HUES48 (cell line): ENCODE data around the gene CYP21A2.
"Not testable (repeated sequence)": the region's sequence is repeated elsewhere in the genome, so short reads cannot be mapped to it uniquely, and the experiment has no call there.

ENCODE experiments used
- H3K27ac ChIP-seq: one replicate; pipeline ENCODE4 v1.7.0; 2013; ENCODE audit warnings: low read depth, low read length, inconsistent platforms
- H3K27me3 ChIP-seq: 2 replicates; pipeline ENCODE4 v1.6.1; 2013; ENCODE audit warnings: mild to moderate bottlenecking, low read length; ENCODE audit not compliant: control insufficient read depth, insufficient read depth
- H3K36me3 ChIP-seq: 2 replicates; pipeline ENCODE4 v1.6.1; 2013; ENCODE audit warnings: low read length; ENCODE audit not compliant: control insufficient read depth, insufficient read depth
- H3K4me1 ChIP-seq: 2 replicates; pipeline ENCODE4 v1.6.1; 2013; ENCODE audit warnings: mild to moderate bottlenecking, low read length; ENCODE audit not compliant: control insufficient read depth, insufficient read depth
- H3K4me3 ChIP-seq: 2 replicates; pipeline ENCODE4 v1.5.1; 2013; ENCODE audit warnings: mild to moderate bottlenecking, low read depth, low read length
- H3K9ac ChIP-seq: 2 replicates; pipeline ENCODE4 v1.6.1; 2013; ENCODE audit warnings: mild to moderate bottlenecking, low read depth, low read length, moderate library complexity
- H3K9me3 ChIP-seq: 2 replicates; pipeline ENCODE4 v1.6.1; 2013; ENCODE audit warnings: low read length; ENCODE audit not compliant: control insufficient read depth, insufficient read depth

Gene CYP21A2

GRCh38 chr6:32057966-32058365, 19.8 kb downstream of the CYP21A2 start:
- no peak overlapping the region for H3K9ac ChIP-seq
- no peak overlapping the region for H3K4me3 ChIP-seq
- H3K27ac ChIP-seq: no peak overlapping the region
- no peaks in the 10 kb centered on the region for H3K9me3 ChIP-seq
- no peaks in the 10 kb centered on the region for H3K27me3 ChIP-seq
- no peaks in the 10 kb centered on the region for H3K36me3 ChIP-seq
- no peaks in the 10 kb centered on the region for H3K4me1 ChIP-seq

GRCh38 chr6:32058511-32058963, 20.3 kb downstream of the CYP21A2 start:
- H3K9ac ChIP-seq: no peak overlapping the region
- no peaks in the 10 kb centered on the region for H3K4me1 ChIP-seq
- no peaks in the 10 kb centered on the region for H3K27me3 ChIP-seq
- H3K4me3 ChIP-seq: no peak overlapping the region
- no peaks in the 10 kb centered on the region for H3K9me3 ChIP-seq
- no peak overlapping the region for H3K27ac ChIP-seq
- no peaks in the 10 kb centered on the region for H3K36me3 ChIP-seq

- no peaks in the 10 kb centered on the region for H3K4me1 ChIP-seq
- no peak overlapping the region for H3K9ac ChIP-seq
- no peaks in the 10 kb centered on the region for H3K9me3 ChIP-seq
- H3K27me3 ChIP-seq: no peaks in the 10 kb centered on the region
- no peaks in the 10 kb centered on the region for H3K36me3 ChIP-seq
- no peak overlapping the region for H3K4me3 ChIP-seq
- H3K27ac ChIP-seq: no peak overlapping the region
Measured at GRCh38 chr6:32060966-32061655, 22.9 kb downstream of the CYP21A2 start.

GRCh38 chr6:32064706-32065105, 26.5 kb downstream of the CYP21A2 start:
- H3K27ac ChIP-seq: no peak overlapping the region
- H3K9ac ChIP-seq: no peak overlapping the region
- H3K9me3 ChIP-seq: no peaks in the 10 kb centered on the region
- no peaks in the 10 kb centered on the region for H3K27me3 ChIP-seq
- no peak overlapping the region for H3K4me3 ChIP-seq
- no peaks in the 10 kb centered on the region for H3K36me3 ChIP-seq
- no peaks in the 10 kb centered on the region for H3K4me1 ChIP-seq

GRCh38 chr6:32067521-32067920, 29.3 kb downstream of the CYP21A2 start:
- not testable (repeated sequence) for H3K27me3 ChIP-seq, H3K27ac ChIP-seq

GRCh38 chr6:32068315-32068714, 30.1 kb downstream of the CYP21A2 start:
- not testable (repeated sequence) for H3K4me3 ChIP-seq, H3K4me1 ChIP-seq, H3K9me3 ChIP-seq, H3K27me3 ChIP-seq, H3K27ac ChIP-seq, H3K9ac ChIP-seq, H3K36me3 ChIP-seq

More at GRCh38 chr6:32067521-32067920, 29.3 kb downstream of the CYP21A2 start:
- H3K36me3 ChIP-seq, H3K4me1 ChIP-seq, H3K4me3 ChIP-seq, H3K9me3 ChIP-seq, H3K9ac ChIP-seq: not testable (repeated sequence)

- H3K36me3 ChIP-seq: no peaks in the 10 kb centered on the region
- H3K9me3 ChIP-seq: no peaks in the 10 kb centered on the region
- H3K4me3 ChIP-seq: no peak overlapping the region
- no peak overlapping the region for H3K27ac ChIP-seq
- H3K4me1 ChIP-seq: peaks cover 5% of the 10 kb centered on the region; the same call in 1 of the 2 replicates
- H3K9ac ChIP-seq: no peak overlapping the region
- H3K27me3 ChIP-seq: no peaks in the 10 kb centered on the region
Measured at GRCh38 chr6:32068867-32069266, 30.7 kb downstream of the CYP21A2 start.

- Histone ChIP-seq H3K9me3 (no peaks in the 10 kb centered on the region), H3K27me3 (no peaks in the 10 kb centered on the region), H3K4me3 (no peak overlapping the region), H3K9ac (no peak overlapping the region), H3K36me3 (no peaks in the 10 kb centered on the region), H3K4me1 (peaks cover 5% of the 10 kb centered on the region; the same call in 1 of the 2 replicates), H3K27ac (no peak overlapping the region)
Measured at GRCh38 chr6:32069460-32069859, 31.2 kb downstream of the CYP21A2 start.

- no peaks in the 10 kb centered on the region for H3K9me3 ChIP-seq
- H3K27me3 ChIP-seq: no peaks in the 10 kb centered on the region
- H3K36me3 ChIP-seq: no peaks in the 10 kb centered on the region
- H3K27ac ChIP-seq: no peak overlapping the region
- H3K4me3 ChIP-seq: no peak overlapping the region
- peaks cover 5% of the 10 kb centered on the region; the same call in 1 of the 2 replicates for H3K4me1 ChIP-seq
- no peak overlapping the region for H3K9ac ChIP-seq
Measured at GRCh38 chr6:32069878-32070515, 31.8 kb downstream of the CYP21A2 start.

- Histone ChIP-seq H3K9me3 (no peaks in the 10 kb centered on the region), H3K4me1 (peaks cover 5% of the 10 kb centered on the region; the same call in 1 of the 2 replicates), H3K4me3 (no peak overlapping the region), H3K27ac (peak overlapping the region; percentile 50), H3K9ac (no peak overlapping the region), H3K27me3 (no peaks in the 10 kb centered on the region), H3K36me3 (no peaks in the 10 kb centered on the region)
Measured at GRCh38 chr6:32070814-32071543, 32.8 kb downstream of the CYP21A2 start.

- Histone ChIP-seq H3K9ac (no peak overlapping the region), H3K27me3 (no peaks in the 10 kb centered on the region), H3K4me3 (no peak overlapping the region), H3K4me1 (peaks cover 5% of the 10 kb centered on the region; the same call in 1 of the 2 replicates), H3K27ac (no peak overlapping the region), H3K9me3 (no peaks in the 10 kb centered on the region), H3K36me3 (no peaks in the 10 kb centered on the region)
Measured at GRCh38 chr6:32073101-32073500, 34.9 kb downstream of the CYP21A2 start.
